Measurements from ENCODE around the gene FBXL7. TPM values are rescaled to one million over a fixed set of nuclear protein-coding genes. Genes with fewer than 3 reads are reported as not detected.

FBXL7 gene
- total RNA-seq, 1 experiment from 2014 or later: not detected

GRCh38 chr5:15596936-15597335 lies 97.0 kb downstream of the FBXL7 start:
- DNase-seq (ENCODE audit: unreplicated experiment): no peak
- CTCF ChIA-PET: interaction anchor here (0.7 to 1.2 kb wide), 2 partner anchors 42 to 156 kb away, joined by 3 read pairs; no protein-coding TSS in a partner anchor
- TF ChIP-seq, protein P1, sequence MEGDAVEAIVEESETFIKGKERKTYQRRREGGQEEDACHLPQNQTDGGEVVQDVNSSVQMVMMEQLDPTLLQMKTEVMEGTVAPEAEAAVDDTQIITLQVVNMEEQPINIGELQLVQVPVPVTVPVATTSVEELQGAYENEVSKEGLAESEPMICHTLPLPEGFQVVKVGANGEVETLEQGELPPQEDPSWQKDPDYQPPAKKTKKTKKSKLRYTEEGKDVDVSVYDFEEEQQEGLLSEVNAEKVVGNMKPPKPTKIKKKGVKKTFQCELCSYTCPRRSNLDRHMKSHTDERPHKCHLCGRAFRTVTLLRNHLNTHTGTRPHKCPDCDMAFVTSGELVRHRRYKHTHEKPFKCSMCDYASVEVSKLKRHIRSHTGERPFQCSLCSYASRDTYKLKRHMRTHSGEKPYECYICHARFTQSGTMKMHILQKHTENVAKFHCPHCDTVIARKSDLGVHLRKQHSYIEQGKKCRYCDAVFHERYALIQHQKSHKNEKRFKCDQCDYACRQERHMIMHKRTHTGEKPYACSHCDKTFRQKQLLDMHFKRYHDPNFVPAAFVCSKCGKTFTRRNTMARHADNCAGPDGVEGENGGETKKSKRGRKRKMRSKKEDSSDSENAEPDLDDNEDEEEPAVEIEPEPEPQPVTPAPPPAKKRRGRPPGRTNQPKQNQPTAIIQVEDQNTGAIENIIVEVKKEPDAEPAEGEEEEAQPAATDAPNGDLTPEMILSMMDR (IDR thresholded peaks at IDR 0.05; ENCODE audit: unreplicated experiment): no peak
- intact Hi-C loops (cut with micrococcal nuclease): no loop called here
- no peaks in the 10 kb centered on the region for H3K4me1 Mint-ChIP-seq (ENCODE audit: insufficient read depth, unreplicated experiment)
- H3K27ac Mint-ChIP-seq (ENCODE audit: low read depth, unreplicated experiment): no peak overlapping the region
- H3K36me3 Mint-ChIP-seq (ENCODE audit: insufficient read depth, unreplicated experiment): peaks cover 6% of the 10 kb centered on the region
- H3K9me3 Mint-ChIP-seq (ENCODE audit: unreplicated experiment): no peaks in the 10 kb centered on the region
- no TSS peak for BruUV-seq (replicated peaks)
- H3K4me3 Mint-ChIP-seq (ENCODE audit: unreplicated experiment): no peak overlapping the region
- POLR2A ChIA-PET: no interaction called here
- H3K27me3 Mint-ChIP-seq (ENCODE audit: insufficient read depth, unreplicated experiment): no peaks in the 10 kb centered on the region

DNA sequence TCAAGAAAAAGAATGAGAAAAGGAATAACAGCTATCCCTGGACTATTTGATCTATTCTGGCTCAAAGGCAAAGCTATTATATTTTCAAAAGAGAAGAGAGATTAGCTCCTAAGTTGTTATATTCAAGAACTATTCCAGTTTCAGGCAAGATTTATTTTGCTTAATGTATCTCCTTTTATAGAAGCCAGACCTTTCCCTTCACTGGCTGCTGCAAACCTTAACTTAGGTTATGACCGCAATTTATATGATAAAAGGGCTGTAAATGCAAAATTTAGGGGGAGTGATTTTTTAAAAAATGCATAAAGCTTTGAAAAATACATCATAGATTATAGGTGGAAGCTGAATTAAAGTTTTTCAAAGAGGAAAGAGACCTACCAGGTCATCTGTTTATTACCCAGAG lies 97.8 kb downstream of the FBXL7 start:
- ChIA-PET CTCF (interaction anchor here (0.6 to 1.3 kb wide), 4 partner anchors 8 to 175 kb away, joined by 3 to 6 read pairs (median 3); no protein-coding TSS in a partner anchor), POLR2A (interaction anchor here (0.7 kb wide), 1 partner anchor 159 kb away, joined by 3 read pairs; no protein-coding TSS in a partner anchor)
- Mint-ChIP-seq H3K4me1 (ENCODE audit: insufficient read depth, unreplicated experiment) (no peaks in the 10 kb centered on the region), H3K36me3 (ENCODE audit: insufficient read depth, unreplicated experiment) (peaks cover 6% of the 10 kb centered on the region), H3K27ac (ENCODE audit: low read depth, unreplicated experiment) (no peak overlapping the region), H3K4me3 (ENCODE audit: unreplicated experiment) (no peak overlapping the region), H3K9me3 (ENCODE audit: unreplicated experiment) (no peaks in the 10 kb centered on the region), H3K27me3 (ENCODE audit: insufficient read depth, unreplicated experiment) (no peaks in the 10 kb centered on the region)
- TF ChIP-seq, protein P1 (IDR thresholded peaks at IDR 0.05; ENCODE audit: unreplicated experiment): no peak
- BruUV-seq (replicated peaks): no TSS peak
- intact Hi-C loops (cut with micrococcal nuclease): loop anchor here (1.0 kb wide), 1 partner anchor 193 kb away; no protein-coding TSS in a partner anchor
- no peak for DNase-seq (ENCODE audit: unreplicated experiment)

GRCh38 chr5:15598294-15598902 lies 98.4 kb downstream of the FBXL7 start:
- POLR2A ChIA-PET: interaction anchor here (0.7 kb wide), 1 partner anchor 159 kb away, joined by 3 read pairs; no protein-coding TSS in a partner anchor
- H3K9me3 Mint-ChIP-seq (ENCODE audit: unreplicated experiment): no peaks in the 10 kb centered on the region
- no peak overlapping the region for H3K27ac Mint-ChIP-seq (ENCODE audit: low read depth, unreplicated experiment)
- peak; percentile 44 for DNase-seq (ENCODE audit: unreplicated experiment)
- H3K27me3 Mint-ChIP-seq (ENCODE audit: insufficient read depth, unreplicated experiment): no peaks in the 10 kb centered on the region
- intact Hi-C loops (cut with micrococcal nuclease): loop anchor here (1.0 kb wide), 1 partner anchor 193 kb away; no protein-coding TSS in a partner anchor
- TF ChIP-seq, protein P1 (IDR thresholded peaks at IDR 0.05; ENCODE audit: unreplicated experiment): peak; percentile 57
- peaks cover 6% of the 10 kb centered on the region for H3K36me3 Mint-ChIP-seq (ENCODE audit: insufficient read depth, unreplicated experiment)
- H3K4me1 Mint-ChIP-seq (ENCODE audit: insufficient read depth, unreplicated experiment): no peaks in the 10 kb centered on the region
- BruUV-seq (replicated peaks): no TSS peak
- CTCF ChIA-PET: interaction anchor here (0.6 to 1.3 kb wide), 6 partner anchors 9 to 493 kb away, joined by 3 to 5 read pairs (median 3); no protein-coding TSS in a partner anchor
- no peak overlapping the region for H3K4me3 Mint-ChIP-seq (ENCODE audit: unreplicated experiment)

- intact Hi-C loops (cut with micrococcal nuclease): no loop called here
- ChIA-PET POLR2A (no interaction called here), CTCF (interaction anchor here (0.8 to 1.3 kb wide), 2 partner anchors 9 to 13 kb away, joined by 3 to 4 read pairs; no protein-coding TSS in a partner anchor)
- Mint-ChIP-seq H3K27ac (ENCODE audit: low read depth, unreplicated experiment) (no peak overlapping the region), H3K9me3 (ENCODE audit: unreplicated experiment) (no peaks in the 10 kb centered on the region), H3K27me3 (ENCODE audit: insufficient read depth, unreplicated experiment) (no peaks in the 10 kb centered on the region), H3K4me3 (ENCODE audit: unreplicated experiment) (no peak overlapping the region), H3K4me1 (ENCODE audit: insufficient read depth, unreplicated experiment) (no peaks in the 10 kb centered on the region), H3K36me3 (ENCODE audit: insufficient read depth, unreplicated experiment) (peaks cover 6% of the 10 kb centered on the region)
- BruUV-seq (replicated peaks): no TSS peak
- DNase-seq (ENCODE audit: unreplicated experiment): no peak
- TF ChIP-seq, protein P1 (IDR thresholded peaks at IDR 0.05; ENCODE audit: unreplicated experiment): no peak
Measured at GRCh38 chr5:15600035-15600434, 100.1 kb downstream of the FBXL7 start.
